ELR (cell line): ENCODE data around the gene USP17L30.
"Not testable (repeated sequence)": the region's sequence is repeated elsewhere in the genome, so short reads cannot be mapped to it uniquely, and the experiment has no call there.

Experiments used
- DNase-seq: peaks from one replicate; pipeline ENCODE4 v3.0.0-alpha.2; 2015; ENCODE audit warnings: low read depth

Gene USP17L30, protein sequence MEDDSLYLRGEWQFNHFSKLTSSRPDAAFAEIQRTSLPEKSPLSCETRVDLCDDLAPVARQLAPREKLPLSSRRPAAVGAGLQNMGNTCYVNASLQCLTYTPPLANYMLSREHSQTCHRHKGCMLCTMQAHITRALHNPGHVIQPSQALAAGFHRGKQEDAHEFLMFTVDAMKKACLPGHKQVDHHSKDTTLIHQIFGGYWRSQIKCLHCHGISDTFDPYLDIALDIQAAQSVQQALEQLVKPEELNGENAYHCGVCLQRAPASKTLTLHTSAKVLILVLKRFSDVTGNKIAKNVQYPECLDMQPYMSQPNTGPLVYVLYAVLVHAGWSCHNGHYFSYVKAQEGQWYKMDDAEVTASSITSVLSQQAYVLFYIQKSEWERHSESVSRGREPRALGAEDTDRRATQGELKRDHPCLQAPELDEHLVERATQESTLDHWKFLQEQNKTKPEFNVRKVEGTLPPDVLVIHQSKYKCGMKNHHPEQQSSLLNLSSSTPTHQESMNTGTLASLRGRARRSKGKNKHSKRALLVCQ

GRCh38 chr4:9362829-9363228, at the start of gene USP17L30:
TSS of gene USP17L30 (plus strand) at chr4:9363129. CDS start at chr4:9363129, 0 bp downstream.
- DNase-seq = not testable (repeated sequence)

DNA sequence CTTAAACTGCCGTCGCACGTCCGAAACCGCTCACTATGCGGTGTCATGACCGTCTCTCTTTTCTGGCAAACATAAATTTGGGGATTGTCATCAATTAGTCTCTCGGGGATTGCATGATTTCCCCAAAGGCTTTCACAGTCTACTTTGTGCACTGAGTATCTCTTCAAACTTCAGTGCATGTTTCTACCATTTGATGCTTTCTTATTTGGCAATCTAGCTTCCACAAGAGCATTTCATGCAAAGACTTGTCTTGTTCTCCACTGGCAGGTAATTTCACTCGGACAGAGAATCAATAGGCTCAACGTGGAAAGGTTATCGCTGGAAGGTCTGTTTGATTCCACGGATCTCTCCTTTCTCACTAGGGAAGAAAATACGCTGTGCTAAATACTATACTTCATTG, 38.7 kb upstream of the USP17L30 start:
- DNase-seq = not testable (repeated sequence)

- DNase-seq = not testable (repeated sequence)
Measured at GRCh38 chr4:9324865-9325264, 38.1 kb upstream of the USP17L30 start, which contains the start of gene USP17L24. TSS of gene USP17L24 (plus strand) at chr4:9325165. CDS start at chr4:9325165, 0 bp downstream.

DNA sequence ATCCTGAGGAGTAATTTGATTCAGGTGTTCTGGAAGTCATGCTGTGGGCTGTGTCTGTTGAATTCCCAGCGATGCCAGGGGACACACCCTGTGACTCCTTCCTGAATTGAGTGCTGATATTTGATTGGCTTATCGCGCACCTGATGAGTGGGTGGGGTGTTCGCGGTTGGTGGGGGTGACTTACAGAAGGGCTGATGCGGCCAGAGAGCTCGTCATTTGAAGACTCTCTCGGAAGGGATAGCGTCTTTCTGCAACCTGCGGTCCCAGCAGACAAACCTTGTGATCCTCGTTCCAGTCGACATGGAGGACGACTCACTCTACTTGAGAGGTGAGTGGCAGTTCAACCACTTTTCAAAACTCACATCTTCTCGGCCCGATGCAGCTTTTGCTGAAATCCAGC, 33.3 kb upstream of the USP17L30 start, which contains the start of gene USP17L25:
Gene USP17L25, plus strand, starts transcription at position 301 of the 400 bp plus-strand sequence. Its CDS starts 0 bp downstream, at position 301.
- not testable (repeated sequence) for DNase-seq

DNA sequence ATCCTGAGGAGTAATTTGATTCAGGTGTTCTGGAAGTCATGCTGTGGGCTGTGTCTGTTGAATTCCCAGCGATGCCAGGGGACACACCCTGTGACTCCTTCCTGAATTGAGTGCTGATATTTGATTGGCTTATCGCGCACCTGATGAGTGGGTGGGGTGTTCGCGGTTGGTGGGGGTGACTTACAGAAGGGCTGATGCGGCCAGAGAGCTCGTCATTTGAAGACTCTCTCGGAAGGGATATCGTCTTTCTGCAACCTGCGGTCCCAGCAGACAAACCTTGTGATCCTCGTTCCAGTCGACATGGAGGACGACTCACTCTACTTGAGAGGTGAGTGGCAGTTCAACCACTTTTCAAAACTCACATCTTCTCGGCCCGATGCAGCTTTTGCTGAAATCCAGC, 28.6 kb upstream of the USP17L30 start, which contains the start of gene USP17L26:
Gene USP17L26, plus strand, starts transcription at position 301 of the 400 bp plus-strand sequence. Its CDS starts 0 bp downstream, at position 301.
- DNase-seq = not testable (repeated sequence)

GRCh38 chr4:9339103-9339502, 23.8 kb upstream of the USP17L30 start, which contains the start of gene USP17L5:
TSS of gene USP17L5 (plus strand) at chr4:9339403. CDS start at chr4:9339403, 0 bp downstream.
- not testable (repeated sequence) for DNase-seq

DNA sequence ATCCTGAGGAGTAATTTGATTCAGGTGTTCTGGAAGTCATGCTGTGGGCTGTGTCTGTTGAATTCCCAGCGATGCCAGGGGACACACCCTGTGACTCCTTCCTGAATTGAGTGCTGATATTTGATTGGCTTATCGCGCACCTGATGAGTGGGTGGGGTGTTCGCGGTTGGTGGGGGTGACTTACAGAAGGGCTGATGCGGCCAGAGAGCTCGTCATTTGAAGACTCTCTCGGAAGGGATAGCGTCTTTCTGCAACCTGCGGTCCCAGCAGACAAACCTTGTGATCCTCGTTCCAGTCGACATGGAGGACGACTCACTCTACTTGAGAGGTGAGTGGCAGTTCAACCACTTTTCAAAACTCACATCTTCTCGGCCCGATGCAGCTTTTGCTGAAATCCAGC, 19.1 kb upstream of the USP17L30 start, which contains the start of gene USP17L27:
Gene USP17L27, plus strand, starts transcription at position 301 of the 400 bp plus-strand sequence. Its CDS starts 0 bp downstream, at position 301.
- DNase-seq = not testable (repeated sequence)

DNA sequence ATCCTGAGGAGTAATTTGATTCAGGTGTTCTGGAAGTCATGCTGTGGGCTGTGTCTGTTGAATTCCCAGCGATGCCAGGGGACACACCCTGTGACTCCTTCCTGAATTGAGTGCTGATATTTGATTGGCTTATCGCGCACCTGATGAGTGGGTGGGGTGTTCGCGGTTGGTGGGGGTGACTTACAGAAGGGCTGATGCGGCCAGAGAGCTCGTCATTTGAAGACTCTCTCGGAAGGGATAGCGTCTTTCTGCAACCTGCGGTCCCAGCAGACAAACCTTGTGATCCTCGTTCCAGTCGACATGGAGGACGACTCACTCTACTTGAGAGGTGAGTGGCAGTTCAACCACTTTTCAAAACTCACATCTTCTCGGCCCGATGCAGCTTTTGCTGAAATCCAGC, 14.3 kb upstream of the USP17L30 start, which contains the start of gene USP17L28:
Gene USP17L28, plus strand, starts transcription at position 301 of the 400 bp plus-strand sequence. Its CDS starts 0 bp downstream, at position 301.
- not testable (repeated sequence) for DNase-seq

GRCh38 chr4:9350866-9351265, 12.1 kb upstream of the USP17L30 start:
- not testable (repeated sequence) for DNase-seq

- DNase-seq = not testable (repeated sequence)
Measured at GRCh38 chr4:9353338-9353737, 9.6 kb upstream of the USP17L30 start, which contains the start of gene USP17L29. TSS of gene USP17L29 (plus strand) at chr4:9353638. CDS start at chr4:9353638, 0 bp downstream.

DNA sequence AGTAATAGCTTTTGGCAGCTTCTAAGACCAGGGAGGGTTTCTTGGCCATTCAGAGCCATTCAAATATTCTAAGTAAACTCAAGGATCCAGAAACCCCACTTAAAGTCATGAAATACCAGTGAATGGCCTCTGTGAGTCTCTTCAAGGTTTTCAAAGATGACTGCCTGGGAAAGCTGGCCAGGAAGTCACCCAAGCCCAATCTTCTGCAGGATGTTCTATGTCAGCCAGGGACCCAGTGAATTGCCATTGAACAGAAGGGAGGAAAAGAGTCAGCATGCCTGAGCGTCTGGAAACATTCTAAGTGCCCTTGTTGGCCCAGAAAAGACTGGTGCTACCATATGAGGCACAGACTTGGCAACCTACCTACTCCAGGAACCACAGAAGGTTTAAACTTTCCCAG, 17.0 kb downstream of the USP17L30 start:
- DNase-seq = not testable (repeated sequence)

DNA sequence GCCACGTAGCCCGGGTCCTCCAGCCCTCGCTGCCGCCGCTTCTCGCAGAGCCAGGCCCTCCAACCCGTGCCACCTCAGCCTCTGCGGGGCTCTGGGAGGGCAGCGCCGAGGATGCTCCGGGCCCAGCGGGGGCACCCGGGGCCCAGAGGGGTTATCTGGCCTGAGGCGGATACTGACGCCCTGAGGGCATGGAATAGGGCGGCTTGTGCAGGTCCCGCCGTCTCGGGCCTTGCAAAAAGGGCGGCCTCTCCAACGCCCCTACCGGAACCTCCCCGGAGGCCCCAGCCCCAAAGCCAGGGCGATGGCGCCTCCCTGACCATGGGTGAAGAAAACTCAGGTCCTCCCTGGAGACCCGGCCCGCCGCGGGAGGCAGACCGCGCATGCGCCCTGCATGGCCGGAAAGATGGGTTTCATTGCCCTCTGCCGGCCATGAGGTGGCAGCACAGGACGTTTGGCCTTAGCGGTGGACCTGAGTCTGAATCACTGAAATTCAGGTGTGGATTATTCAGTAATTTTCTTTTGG, 18.1 kb downstream of the USP17L30 start:
- DNase-seq = not testable (repeated sequence)

GRCh38 chr4:9384126-9384525, 21.2 kb downstream of the USP17L30 start:
- no peak for DNase-seq

DNA sequence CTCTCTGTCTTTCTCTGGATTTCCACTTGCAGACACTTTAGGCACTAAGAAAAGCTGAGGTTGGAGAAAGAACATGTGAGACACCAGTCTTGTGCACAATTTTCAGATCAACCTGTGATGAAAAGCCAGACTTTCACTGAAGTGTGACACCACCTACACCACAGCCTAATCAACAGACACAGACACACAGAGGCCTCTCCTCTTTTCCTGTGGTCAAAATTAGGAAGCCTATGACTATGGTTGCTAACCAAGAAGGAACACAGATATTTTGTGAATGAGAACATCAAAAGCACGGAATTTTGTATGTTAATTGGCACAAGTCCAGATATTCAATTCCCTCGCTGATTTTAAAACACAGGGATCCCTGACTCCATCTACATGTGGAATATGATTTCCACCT, 26.1 kb downstream of the USP17L30 start:
- DNase-seq = not testable (repeated sequence)

- not testable (repeated sequence) for DNase-seq
Measured at GRCh38 chr4:9405774-9406173, 42.8 kb downstream of the USP17L30 start.

DNA sequence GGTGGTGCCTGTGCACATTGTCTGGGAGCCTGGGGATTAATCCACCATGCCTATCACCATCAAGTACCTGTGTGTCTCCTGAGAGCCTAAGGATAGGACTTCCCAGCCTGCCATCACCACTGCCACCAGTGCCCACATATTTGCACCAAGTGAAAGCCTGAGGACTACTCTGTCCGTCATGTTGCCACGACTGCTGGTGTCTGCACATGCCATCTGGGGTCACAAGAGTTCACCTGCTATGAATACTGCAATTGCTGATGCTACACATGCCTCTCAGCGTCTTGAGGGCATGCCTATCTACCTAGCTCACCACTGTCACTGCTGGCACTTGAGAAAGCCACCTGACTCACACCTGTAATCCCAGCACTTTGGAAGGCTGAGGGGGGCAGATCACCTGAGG, 43.6 kb downstream of the USP17L30 start:
- not testable (repeated sequence) for DNase-seq

DNA sequence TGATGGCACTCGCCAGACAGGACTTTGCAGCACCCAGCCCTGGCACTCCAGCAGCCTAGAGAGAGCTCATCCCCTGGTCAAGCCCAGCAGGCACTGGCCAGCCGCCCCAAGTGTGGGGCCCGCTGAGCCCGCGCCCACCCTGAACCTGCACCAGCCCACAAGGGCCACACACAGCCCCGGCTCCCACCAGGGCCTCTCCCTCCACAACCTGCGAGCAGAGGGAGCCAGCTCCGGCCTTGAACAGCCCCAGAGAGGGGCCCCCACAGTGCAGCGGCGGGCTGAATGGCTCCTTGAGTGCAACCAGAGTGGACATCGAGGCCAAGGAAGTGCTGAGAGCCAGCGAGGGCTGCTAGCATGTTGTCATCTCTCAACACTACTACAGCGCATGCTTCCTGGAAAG, 46.9 kb downstream of the USP17L30 start:
- no peak for DNase-seq
